ENCODE results near the gene AMN.

Gene AMN

DNA sequence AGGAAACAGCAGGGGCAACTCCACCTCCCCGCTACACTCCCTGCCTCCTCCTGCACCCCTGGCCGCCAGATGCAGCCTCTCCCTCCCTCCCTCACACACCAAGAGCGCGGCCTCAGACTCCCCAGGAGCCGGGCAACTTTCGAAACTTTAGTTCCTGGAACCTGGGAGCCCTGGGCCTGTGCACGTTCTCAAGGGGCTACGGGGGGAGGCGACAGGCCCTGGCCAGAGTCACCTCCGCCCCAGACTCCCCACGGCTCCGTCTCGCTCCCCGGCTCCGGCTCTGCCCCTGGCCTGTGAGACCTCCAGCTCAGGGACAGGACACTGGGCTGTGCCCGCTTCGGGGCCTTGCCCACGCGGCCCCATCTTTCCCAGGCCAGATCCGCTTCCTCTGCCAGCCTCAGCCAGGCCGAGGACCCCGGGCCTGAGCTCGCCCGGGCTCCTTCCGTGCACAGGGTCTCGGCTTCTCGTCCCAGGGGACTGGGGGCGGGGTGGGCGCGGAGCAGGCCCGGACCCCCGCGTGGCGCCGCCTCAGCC is 5.5 kb downstream of the AMN start:
- DNase-seq = no peak

DNA sequence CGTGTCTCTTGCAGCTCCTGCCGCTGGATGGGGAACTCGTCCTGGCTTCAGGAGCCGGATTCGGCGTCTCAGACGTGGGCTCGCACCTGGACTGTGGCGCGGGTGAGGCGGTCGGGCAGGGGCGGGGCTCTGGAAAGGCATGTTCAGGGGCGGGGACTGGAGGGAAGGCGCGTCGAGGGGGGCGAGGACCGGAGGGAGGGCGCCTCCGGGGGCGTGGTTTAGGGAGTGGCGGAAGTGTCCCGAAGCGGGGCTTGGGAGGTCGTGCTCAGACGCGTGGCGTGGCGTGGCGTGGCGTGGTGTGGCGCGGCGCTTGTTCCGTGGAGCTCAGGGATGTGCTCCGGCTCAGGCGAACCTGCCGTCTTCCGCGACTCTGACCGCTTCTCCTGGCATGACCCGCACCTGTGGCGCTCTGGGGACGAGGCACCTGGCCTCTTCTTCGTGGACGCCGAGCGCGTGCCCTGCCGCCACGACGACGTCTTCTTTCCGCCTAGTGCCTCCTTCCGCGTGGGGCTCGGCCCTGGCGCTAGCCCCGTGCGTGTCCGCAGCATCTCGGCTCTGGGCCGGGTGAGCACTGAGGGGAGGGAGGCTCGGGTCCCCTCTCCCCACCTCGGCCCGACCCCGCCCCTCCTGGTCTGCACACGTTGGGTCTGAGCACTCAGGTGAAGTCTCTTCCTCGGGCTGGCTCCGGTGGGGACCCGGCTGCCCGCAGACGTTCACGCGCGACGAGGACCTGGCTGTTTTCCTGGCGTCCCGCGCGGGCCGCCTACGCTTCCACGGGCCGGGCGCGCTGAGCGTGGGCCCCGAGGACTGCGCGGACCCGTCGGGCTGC is 6.2 kb downstream of the AMN start:
- no peak for DNase-seq

DNA sequence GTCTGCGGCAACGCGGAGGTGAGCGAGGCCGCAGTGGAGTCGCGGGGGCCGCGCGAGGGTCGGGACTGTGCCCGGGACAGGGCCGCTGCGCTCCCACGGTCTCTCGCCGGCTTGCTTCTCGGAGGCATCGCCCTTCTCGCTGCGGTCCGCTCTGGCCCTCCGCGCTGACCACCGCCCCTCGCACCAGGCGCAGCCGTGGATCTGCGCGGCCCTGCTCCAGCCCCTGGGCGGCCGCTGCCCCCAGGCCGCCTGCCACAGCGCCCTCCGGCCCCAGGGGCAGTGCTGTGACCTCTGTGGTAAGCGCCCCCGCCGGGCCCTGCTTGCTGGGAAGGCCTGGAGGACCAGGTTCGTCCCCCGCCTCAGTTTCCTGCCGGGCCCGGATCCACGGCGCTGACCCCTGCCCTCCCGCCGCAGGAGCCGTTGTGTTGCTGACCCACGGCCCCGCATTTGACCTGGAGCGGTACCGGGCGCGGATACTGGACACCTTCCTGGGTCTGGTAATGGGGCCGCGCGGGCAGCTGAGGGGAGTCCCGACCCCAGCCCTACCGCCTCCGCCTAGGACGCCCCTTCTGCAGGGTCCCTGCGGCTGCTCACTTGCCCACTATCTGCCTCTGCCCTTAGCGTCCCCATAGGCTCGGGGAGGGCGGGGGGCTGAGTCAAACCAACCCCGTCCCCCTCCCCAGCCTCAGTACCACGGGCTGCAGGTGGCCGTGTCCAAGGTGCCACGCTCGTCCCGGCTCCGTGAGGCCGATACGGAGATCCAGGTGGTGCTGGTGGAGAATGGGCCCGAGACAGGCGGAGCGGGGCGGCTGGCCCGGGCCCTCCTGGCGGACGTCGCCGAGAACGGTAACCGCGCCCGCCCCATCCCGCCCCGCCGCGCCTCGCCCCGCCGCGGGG is 7.0 kb downstream of the AMN start:
- no peak for DNase-seq

DNA sequence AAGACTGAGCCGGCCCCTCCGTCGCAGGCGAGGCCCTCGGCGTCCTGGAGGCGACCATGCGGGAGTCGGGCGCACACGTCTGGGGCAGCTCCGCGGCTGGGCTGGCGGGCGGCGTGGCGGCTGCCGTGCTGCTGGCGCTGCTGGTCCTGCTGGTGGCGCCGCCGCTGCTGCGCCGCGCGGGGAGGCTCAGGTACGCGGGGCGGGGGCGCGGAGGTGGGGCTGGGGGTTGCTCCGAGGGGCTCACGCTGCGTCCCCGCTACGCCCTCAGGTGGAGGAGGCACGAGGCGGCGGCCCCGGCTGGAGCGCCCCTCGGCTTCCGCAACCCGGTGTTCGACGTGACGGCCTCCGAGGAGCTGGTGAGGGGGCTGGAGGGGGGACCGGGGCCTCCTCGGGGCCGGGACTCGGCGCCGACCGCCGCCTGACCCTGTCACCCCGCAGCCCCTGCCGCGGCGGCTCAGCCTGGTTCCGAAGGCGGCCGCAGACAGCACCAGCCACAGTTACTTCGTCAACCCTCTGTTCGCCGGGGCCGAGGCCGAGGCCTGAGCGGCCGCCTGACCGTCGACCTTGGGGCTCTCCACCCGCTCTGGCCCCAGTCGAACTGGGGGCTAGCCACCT is 7.8 kb downstream of the AMN start:
- DNase-seq = no peak

DNA sequence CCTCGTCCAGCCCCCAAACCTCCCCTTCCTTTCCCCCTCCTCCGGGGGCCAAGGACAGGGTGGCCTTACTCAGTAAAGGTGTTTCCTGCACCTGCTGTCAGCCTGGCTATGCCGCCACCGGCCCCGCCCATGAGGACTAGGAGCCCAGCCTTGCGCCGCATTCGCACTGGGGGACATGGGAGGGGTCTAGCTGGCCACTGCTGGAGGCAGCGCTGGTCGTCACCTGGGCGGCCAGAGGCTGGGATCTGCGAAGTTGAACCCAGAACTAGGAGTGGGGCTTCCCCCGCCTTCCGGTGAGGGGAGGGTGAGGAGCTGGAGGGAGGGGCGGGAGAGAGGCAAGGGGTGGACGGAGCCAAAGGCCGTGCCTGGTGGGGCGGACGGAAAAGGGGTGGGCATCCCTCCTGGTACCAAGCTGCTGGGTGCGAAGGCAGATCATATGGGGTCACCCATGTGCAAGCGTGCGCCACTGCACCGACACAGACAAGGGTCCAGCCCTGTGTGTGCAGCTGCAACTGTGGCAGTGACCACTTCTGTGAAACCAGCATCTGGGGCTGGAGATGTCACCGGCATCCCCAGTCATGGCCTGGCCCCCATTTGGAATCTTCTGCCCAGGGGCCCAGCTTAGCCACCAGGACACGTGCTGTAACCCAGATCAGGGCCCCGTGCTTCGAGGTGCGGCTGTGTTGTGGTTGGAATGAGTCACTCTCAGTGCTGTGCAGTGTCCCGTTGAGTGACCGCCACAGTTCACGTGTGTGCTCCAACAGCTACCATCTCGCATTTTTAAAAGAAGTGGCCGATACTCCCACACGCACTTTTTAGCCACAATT is 8.5 kb downstream of the AMN start:
- peak in 6 of 56 donors; percentile 11 to 49 (median 25) for DNase-seq

DNA sequence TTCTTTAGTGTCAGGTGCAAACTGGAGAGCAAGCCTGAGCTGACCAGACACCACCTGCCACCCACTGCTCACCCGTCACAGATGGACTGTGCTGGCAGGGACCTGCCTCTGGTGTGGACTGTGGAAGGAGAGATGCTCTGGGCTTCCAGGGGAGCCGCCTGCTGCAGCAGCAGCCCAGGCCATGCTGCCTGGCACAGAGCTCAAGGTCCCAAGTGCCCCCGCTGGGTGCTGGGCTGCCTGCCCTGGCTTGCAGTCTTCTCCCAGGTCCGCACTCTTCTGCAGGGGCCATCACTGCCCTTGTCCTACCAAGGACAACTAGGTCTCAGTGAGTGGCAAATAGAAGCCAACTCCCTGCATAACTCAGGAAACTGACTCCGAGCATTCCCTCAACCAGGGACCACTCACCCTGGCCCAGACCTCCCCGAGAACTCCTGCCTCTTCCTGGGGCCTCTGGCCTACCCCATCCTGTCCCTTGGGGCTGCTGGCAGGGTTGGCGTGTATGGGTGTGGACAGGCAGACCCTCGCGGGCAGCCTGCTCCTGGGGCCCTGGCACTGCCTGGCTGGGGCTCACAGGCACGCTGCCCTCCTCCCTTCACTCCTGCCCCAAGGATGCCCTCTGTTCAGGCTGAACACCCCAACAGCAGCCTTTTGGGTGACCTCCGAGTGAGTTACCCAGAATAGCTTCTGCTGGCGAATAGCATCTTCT is 9.3 kb downstream of the AMN start:
- DNase-seq = no peak

DNA sequence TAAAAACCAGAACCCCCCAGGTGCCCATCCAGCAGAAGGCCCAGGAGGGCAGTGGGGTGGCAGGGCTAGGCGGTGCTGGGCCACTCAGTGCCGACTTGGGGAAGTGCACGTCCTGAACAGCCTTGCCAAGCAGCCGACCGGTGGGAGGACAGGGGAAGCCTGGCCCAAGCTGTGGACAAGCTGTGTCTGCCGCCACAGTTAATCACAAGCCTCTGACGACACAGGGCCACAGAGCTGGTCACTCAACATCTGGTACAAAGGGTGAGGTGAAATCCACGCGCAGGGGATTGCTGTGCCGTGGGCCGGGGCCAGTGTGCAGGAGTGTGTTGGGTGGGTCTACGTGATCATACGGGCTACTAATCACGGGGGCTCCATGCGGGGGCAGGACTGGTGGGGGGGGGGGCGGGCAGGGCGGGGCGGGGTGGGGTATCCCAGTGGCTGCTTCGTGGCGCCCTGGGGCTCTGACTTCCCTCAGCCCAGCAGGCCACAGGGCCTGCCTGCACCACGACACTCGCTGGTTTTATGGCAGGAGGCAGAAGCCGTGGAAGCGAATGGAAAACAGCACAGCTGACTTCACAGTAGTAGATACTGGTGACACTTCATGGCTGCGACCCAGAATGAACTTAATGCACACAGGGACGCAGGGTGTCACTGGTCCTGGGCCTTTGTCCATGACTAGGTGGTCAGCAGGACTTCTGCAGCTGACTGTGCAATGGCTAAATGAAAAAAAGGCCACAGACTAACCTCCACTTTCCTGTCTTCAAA is 10.2 kb downstream of the AMN start:
- DNase-seq = peak in 2 of 56 donors; percentile 20 to 28

DNA sequence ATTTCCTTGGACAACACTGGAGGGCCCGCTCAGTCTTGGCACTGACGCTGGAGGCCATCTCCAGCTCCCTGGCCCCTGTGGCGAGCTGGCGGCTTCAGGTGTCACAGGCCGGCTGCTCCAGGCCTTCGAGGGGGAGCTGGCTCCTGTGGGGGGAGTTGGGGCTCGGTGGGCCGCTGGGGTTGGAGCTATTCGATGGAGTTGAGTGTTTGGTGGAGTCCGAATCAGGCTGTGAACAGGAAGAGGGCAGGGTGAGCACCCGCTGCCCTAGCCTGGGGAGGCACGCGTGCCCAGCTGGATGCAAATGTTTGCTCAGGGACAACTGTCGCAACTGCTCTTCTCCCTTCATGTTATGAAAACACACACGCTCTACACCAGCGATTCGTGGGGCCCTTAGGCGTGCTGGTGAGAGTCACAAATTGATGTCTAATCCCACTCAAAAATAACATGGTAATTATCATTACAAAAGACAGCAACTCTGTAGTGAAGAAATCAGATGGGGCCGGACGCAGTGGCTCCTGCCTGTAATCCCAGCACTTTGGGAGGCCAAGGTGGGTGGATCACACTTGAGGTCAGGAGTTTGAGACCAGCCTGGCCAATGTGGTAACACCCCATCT is 11.3 kb downstream of the AMN start:
- no peak for DNase-seq

DNA sequence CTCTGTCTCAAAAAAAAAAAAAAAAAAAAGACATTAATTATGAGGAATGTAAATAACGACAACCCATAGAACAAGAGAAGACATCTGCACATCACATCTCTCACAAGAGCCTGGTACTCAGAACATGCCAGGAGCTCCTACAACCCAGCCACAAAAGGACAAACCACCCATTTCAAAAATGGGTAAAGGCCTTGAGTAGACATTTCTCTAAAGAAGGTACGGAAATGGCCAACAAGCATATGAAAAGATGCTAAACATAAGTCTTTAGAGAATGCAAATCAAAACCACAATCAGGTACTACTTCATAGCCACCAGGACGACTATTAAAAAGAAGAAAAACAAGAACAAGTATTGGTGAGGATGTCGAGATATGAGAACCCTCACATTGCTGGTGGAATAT is 13.3 kb downstream of the AMN start:
- no peak for DNase-seq

DNA sequence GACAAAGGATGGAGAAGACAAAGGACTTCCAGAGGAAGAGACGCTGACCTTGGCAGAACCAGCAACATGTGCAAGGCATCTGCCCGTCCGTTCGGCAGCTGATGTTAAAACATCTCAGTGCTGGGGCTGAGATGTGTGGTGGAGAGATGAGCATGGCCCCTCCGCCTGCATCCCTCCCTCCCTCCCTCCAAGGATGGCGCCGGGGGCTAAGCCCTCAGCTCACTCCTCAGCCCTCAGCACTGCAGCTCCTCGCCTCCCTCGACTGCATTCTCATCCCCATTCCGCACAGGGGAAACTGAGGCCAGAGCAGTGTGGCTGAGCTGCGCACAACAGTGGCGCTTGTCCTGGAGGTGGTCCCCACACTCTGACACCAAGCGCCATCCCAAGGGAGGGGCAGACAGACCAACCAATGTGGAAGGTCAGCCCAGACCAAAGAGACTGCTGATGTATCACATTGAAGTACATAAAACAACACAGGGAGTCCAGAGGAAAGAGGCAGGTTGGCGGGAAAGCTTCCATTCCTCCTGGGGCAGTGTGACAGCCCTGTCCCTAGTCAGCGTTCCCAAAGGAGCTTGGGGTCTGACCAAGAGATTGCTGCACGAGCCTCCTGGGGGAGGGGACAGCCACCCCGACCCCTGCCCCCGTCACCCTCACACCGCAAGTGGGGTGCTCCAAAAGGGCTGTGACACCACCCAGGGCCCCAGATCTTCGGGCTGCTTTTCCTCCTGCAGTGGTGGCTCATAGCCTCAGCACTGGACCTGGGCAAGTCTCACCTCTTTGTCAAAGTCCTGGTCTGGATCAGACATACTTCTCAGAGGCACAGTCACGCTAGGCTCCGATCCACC is 15.1 kb downstream of the AMN start:
- no peak for DNase-seq

DNA sequence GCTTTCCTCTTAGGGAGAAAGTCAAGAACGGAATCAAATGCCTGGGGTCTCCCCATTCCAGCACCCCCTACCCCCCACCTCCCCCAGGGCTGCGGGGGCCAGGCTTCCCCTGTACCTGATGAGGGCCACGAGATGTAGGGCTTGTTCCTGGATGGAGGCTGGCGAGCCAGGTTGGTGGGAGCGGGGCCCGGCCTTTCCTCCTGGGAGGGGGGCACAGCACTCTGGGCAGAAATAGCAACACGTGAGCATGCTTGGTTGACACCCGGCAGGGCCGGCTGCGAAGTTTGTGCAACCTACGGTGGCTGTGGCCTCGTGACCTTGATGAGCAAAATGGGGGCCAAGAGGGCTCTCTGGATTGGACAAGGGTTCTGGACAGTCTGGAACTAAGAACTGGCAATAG is 15.7 kb downstream of the AMN start:
- no peak for DNase-seq

DNA sequence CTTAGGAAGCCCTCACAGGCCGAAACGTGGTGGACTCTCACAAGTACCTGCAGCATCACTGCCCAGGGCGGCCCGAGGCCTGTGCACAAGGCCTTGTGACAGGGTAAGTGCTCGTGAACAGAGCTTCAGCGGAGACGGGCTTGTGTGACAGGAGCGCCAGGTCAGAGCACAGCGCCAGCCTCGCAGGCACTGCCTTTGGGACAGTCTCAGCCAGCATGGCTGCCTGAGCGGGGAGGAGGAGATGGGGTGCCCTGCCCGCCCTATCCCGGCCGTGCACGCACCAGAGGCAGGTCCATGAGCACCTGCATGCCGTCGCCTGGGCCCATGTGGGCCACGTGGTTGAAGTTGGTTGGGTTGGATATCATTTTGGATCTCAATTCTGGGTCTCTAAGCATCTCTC is 16.9 kb downstream of the AMN start:
- no peak for DNase-seq

DNA sequence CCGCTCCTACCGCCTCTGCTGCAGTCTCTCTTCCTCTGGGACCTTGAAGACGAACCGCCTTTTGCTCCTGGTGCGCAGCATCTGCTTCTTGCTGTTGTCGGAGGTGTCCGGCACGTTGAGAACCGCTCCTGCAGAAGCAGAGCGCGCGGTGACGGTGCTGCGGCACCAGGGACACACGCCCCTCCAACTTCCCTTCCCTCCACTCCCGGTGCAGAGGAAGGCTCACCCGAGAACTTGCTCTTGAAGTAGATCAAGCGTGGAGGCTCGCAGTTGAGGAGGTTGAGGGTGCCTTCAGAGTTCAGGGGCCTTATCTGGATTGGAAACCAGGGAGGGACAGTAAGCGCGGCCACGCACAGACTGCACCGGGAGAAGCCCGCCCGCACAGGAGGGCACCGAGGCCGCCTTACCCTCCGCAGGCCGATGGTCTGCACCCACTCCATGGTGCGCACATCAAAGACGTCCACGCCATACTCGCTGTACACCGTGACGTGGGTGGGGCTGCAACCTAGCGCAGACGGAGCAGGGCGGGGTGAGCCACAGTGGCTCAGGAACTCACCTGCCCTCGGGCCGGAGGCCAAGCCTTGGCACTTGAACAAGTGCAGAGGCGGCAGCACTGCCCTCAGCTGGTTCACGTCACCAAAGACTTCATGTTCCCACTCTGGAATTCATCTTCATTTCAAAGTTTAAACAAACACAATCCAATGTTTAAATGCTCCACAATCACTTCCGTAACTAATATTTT is 17.5 kb downstream of the AMN start:
- no peak for DNase-seq

DNA sequence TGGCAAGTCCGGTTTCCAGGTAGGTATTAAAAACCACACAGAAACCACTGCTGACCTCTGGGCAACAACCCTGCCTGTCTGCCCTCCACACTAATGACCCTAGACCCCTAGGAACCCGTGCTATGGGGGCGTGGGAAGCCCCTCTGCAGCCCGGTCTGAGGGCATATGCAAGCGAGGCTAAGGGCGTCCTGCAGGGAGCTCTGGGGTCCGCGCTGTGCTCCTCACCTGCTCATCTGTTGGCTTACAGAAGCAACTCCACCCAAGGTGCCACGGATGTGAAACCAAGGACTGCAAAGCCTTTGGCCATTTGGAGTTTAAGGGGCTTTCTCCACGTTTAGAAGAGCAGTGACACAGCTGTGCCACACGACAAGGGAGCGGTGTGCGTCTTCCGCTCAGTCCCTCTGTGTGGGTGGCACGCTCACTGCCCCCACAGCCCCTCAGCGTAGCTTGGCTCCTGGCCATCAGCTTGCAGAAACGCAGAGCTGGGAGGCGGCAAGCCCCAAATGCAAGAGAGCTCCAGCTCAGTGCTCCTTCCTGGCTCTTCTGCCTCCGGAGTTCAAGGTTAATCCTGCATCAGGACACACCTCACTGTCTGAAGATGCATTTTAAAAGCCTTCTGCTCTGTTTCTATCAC is 18.4 kb downstream of the AMN start:
- peak in 2 of 56 donors; percentile 21 to 38 for DNase-seq

DNA sequence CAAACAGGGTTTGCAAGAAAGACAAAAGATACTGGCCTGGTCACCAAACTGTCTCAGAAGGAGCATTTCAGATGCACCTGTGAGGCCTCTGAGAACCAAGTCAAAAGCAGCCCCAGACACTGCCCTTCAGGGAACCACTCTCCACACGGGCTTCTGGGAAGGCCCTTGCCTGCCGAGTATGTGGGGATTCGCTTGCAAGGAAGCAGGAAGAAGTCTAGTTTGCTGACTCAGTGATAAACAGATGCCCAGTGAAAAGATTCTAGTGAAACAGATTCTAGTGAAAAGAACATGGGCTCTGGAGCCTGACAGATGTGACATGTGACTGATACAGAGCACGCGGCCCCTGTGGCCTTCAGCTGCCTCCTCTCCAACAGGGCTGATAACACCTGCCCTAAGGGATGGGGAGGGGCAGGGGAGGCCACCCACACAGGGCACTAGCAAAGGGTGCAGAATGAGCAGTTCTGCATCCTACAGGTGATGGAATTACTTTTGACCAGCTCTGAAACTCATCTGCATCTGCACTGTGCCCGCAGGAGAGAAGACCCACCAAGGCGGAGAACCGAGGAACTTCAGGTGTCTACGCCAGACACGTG is 19.1 kb downstream of the AMN start:
- DNase-seq = no peak

DNA sequence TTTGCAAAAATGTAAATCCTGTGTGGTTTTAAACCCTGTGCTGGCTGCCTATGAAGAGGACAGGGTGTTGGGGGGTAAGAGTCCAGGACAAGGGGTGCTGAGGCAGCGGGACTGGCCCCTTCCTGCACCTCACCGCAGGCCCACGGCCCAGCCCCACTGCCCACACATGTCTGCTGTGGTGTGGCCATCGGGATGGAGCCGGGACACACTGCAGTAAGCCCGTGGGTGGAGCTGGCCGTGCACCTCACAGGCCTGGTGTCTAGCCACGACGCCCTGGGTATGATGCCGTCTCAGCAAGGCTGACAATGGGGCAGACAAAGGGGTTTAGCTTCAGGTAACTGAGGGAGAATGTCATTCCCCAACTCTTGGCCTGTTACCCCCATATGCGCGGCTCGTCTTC is 19.6 kb downstream of the AMN start:
- no peak for DNase-seq
